NB4 (cell line): Measurements from ENCODE around the gene GNB1.

Source experiments
- DNase-seq: peaks from one replicate; pipeline ENCODE4 v3.0.0; 2010; ENCODE audit warnings: low read depth
- H3K4me3 ChIP-seq: one replicate; pipeline ENCODE4 v1.5.1; 2011; ENCODE audit warnings: mild to moderate bottlenecking, low read depth, low read length, moderate library complexity
- MYC ChIP-seq: IDR thresholded peaks from 2 replicates; pipeline ENCODE4 v1.6.1; 2011; ENCODE audit warnings: low read depth, low read length
- POLR2A ChIP-seq: IDR thresholded peaks from 2 replicates; pipeline ENCODE4 v1.6.1; 2011; ENCODE audit warnings: mild to moderate bottlenecking; ENCODE audit not compliant: insufficient read length; ENCODE audit errors: extremely low read depth
- TF ChIP-seq, protein P1 (sequence below): IDR thresholded peaks from 2 replicates; pipeline ENCODE4 v1.6.1; 2011; ENCODE audit warnings: low read depth, low read length
- TF ChIP-seq, protein P2 (sequence below): IDR thresholded peaks from one replicate; pipeline ENCODE4 v1.5.1; 2012; ENCODE audit warnings: low read depth, low read length

The GNB1 gene

DNA sequence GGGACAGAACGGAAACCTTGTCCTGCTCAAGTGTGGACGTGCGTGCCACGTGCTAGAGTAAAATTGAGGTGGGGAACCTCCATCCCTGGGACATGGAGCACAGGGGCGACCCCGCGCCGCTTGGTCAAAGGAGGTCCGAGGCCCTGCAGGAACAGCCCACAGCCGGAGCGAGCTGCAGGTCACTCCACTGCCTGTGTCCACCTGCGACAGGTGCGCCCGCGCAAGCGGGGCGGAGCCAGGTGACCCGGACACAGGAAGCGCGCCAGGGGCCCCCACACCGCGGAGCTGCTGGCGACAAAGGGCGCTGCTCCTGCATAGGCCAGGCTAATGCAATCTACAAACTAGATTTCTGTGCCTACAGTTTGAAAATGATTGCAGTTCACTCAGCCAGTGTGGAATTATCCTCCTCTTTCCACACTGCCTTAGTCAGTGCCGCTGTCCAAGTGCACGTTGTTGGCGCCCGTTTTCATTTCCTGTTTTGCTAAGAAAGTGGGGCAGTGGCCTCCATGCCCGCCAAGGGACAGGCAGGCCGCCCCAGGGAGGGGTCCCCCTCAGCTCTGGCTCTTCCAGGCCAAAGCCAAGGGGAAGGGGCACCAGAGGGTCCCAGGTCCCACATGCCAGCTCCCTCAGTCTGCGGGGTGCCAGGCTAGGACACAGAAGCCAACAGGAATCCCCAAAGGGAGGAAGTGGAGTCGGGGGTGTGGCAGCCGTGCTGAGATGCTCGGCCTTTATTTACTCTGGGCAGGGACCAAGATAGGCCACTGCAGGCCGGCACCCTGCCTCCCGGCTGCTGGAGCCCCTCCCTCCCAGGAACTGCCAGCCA, 108.3 kb downstream of the GNB1 start:
- TF ChIP-seq, protein P1, sequence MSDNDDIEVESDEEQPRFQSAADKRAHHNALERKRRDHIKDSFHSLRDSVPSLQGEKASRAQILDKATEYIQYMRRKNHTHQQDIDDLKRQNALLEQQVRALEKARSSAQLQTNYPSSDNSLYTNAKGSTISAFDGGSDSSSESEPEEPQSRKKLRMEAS: peak; percentile 34; the same call in 1 of the 2 replicates
- no peak for TF ChIP-seq POLR2A
- no peak overlapping the region for H3K4me3 ChIP-seq
- peak; percentile 66 for DNase-seq

DNA sequence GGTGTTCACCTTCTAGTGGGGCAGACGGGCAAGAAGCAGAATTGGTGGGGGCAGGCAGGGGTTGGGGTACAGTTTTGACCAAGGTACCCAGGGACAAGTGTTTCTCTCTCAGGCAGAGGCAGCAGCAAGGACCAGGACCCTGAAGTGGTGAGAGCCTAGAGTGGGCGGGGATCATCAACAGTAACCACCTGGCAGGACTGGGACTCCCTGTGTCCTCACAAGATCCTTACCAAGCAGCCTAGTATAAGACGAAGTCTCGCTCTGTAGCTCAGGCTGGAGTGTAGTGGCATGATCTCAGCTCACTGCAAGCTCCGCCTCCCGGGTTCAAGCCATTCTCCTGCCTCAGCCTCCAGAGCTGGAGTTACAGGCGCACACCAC, 109.4 kb downstream of the GNB1 start:
- DNase-seq: no peak
- TF ChIP-seq, protein P2, sequence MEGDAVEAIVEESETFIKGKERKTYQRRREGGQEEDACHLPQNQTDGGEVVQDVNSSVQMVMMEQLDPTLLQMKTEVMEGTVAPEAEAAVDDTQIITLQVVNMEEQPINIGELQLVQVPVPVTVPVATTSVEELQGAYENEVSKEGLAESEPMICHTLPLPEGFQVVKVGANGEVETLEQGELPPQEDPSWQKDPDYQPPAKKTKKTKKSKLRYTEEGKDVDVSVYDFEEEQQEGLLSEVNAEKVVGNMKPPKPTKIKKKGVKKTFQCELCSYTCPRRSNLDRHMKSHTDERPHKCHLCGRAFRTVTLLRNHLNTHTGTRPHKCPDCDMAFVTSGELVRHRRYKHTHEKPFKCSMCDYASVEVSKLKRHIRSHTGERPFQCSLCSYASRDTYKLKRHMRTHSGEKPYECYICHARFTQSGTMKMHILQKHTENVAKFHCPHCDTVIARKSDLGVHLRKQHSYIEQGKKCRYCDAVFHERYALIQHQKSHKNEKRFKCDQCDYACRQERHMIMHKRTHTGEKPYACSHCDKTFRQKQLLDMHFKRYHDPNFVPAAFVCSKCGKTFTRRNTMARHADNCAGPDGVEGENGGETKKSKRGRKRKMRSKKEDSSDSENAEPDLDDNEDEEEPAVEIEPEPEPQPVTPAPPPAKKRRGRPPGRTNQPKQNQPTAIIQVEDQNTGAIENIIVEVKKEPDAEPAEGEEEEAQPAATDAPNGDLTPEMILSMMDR: no peak
- no peak for TF ChIP-seq MYC
- TF ChIP-seq, protein P1: no peak
- no peak for TF ChIP-seq POLR2A
- no peak overlapping the region for H3K4me3 ChIP-seq

DNA sequence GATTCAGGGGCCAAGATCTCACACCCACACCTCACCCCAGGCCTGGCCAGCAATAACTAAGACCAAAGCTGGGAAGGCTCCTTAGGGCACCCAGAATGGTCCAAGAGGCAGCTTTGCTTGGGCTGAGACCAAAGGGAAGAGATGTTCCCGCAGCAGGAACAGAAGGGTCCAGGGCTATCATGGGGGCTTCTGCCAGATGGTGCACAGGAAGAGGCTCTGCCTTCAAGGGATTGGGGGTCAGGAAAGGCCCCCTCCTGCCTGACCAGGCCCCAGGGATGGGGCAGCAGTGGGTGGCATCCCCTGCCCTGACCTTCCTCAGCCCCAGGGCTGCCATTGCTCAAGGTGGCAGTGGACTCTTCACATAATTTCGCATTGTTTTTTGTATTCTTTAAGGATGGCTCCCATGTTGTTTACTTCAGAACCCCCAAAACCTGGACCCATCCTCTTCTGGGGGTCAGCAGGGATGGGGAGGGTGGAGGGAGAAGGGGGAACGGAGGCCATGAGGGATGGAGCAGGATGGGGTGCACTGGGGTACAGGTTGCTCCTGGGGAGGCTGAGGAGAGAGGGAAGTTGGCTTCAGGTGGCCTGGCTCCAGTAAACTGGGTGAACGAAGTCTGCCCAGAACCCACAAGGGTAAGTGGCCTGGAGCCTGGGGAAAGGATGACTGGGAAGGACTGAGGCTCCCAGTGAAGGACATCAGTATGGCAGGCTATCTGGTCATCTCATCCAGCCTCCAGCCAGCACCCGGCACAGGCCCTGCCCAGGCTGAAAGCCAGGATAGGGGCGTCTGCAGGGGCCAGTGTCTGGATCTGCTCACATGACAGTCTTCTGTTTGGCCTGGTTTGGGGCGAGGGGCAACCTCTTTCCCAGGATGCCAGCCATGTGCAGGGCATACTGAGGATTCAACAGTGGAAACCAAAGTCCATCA, 110.0 kb downstream of the GNB1 start:
- DNase-seq: no peak
- no peak overlapping the region for H3K4me3 ChIP-seq
- TF ChIP-seq, protein P2: no peak
- no peak for TF ChIP-seq POLR2A
- TF ChIP-seq, protein P1: peak; percentile 62; the same call in 1 of the 2 replicates

DNA sequence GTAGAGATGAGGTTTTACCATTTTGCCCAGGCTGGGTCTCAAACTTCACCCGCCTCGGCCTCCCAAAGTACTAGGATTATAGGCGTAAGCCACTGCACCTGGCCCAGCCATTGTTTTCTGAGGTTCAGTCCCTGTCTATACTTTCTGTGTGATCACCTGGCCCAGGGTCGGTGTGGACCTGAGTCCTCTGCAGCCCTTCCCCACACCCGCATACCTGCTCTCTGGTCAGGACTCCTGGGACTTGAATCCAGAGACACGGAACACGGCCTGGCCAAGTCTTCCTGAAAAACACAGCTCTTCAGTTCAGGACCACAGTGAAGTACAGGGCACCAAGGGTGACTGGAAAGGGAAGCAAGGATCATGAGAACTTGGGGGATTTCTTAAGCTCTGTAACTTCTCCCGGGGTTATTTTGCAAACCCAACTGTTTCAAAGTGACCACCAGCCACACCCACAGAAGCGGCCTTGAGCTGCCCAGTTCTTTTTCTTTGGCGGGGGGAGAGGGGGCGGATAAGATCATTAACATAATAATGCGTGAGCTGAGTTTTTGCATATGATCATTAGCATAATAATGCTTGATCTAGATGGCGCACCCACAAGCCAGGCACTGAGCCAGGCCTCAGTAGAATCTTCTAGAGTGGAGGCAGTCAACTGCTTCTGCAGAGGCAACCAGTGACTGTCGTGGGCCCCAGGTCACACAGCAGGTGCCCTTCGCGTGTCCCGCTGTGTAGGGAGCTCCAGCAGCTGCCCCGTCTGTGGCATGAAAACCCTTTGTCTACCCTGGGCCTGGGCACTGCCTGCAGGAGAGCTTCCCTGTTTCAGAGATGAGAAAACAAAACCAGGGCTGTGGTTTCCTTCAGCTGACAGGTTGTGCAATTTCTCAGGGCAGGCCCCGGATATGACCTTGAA, 110.9 kb downstream of the GNB1 start:
- TF ChIP-seq, protein P1: no peak; the same call in 1 of the 2 replicates
- TF ChIP-seq MYC: peak; percentile 57
- no peak for TF ChIP-seq POLR2A
- peak; percentile 94 for DNase-seq
- no peak overlapping the region for H3K4me3 ChIP-seq

DNA sequence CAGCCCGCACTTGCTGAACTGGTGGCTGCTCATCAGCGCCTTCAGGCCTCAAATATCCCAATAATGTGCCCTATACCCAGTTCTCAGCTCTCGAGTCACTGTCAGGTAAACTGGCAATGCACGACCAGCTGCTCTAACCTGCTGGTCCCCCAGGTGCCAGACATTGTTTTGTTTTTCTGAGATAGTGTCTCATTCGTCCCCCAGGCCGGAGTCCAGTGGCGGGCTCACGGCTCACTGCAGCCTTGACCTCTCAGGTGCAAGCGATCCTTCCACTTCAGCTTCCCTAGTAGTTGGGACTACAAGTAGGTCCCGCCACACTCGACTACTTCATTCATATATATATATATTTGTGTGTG, 111.6 kb downstream of the GNB1 start:
- DNase-seq: no peak
- H3K4me3 ChIP-seq: peak overlapping the region; percentile 21
- TF ChIP-seq, protein P1: no peak
- TF ChIP-seq, protein P2: no peak
- TF ChIP-seq MYC (no peak), POLR2A (no peak)
